Measurements from ENCODE around the gene RXFP3. TPM values are rescaled to one million over a fixed set of nuclear protein-coding genes. Genes with fewer than 3 reads are reported as not detected.
"Not testable (repeated sequence)": the region's sequence is repeated elsewhere in the genome, so short reads cannot be mapped to it uniquely, and the experiment has no call there.

Gene RXFP3
- total RNA-seq, 1 donor from 2014 or later, result not detected

DNA sequence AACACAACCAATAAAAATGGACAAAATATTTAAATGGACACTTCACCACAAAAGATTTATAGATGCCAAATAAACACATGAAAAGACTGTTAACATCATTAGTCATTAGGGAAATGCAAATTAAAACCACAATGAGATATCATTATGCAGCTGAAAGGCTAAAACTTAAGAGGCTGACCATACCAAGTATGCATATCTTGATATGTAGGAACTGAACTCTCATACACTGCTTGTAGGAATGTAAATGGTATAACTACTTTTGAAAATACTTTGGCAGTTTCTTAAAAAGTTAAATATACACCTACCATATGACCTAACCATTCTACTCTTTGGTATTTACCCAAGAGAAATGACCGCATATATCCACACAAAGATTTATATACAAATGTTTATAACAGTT, 30.8 kb upstream of the RXFP3 start:
- DNase-seq (ENCODE audit: low spot score, unreplicated experiment), result no peak
- Mint-ChIP-seq H3K9me3 (ENCODE audit: low read depth) (peaks cover 33% of the 10 kb centered on the region), H3K4me3 (ENCODE audit: low read depth) (no peak overlapping the region), H3K27ac (no peak overlapping the region), H3K4me1 (ENCODE audit: low read depth) (no peaks in the 10 kb centered on the region), H3K27me3 (no peaks in the 10 kb centered on the region), H3K36me3 (ENCODE audit: insufficient read depth) (peaks cover 4% of the 10 kb centered on the region)
- TF ChIP-seq, protein P1, sequence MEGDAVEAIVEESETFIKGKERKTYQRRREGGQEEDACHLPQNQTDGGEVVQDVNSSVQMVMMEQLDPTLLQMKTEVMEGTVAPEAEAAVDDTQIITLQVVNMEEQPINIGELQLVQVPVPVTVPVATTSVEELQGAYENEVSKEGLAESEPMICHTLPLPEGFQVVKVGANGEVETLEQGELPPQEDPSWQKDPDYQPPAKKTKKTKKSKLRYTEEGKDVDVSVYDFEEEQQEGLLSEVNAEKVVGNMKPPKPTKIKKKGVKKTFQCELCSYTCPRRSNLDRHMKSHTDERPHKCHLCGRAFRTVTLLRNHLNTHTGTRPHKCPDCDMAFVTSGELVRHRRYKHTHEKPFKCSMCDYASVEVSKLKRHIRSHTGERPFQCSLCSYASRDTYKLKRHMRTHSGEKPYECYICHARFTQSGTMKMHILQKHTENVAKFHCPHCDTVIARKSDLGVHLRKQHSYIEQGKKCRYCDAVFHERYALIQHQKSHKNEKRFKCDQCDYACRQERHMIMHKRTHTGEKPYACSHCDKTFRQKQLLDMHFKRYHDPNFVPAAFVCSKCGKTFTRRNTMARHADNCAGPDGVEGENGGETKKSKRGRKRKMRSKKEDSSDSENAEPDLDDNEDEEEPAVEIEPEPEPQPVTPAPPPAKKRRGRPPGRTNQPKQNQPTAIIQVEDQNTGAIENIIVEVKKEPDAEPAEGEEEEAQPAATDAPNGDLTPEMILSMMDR (IDR thresholded peaks at IDR 0.05; ENCODE audit: unreplicated experiment), result no peak

DNA sequence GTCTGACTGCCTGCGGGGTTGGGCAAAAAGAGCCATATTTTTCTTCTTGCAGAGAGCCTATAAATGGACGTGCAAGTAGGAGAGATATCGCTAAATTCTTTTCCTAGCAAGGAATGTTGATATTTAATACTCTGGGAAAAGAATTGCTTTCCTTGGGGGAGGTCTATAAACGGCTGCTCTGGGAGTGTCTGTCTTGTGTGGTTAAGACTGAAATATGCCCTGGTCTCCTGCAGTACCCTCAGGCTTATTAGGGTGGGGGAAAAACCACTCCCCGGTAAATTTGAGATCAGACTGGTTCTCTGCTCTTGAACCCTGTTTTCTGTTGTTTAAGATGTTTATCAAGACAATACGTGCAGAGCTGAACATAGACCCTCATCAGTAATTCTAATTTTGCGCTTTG, 29.9 kb upstream of the RXFP3 start:
- DNase-seq (ENCODE audit: low spot score, unreplicated experiment); H3K36me3 Mint-ChIP-seq (ENCODE audit: insufficient read depth): not testable (repeated sequence)
- peaks cover 33% of the 10 kb centered on the region for H3K9me3 Mint-ChIP-seq (ENCODE audit: low read depth)

GRCh38 chr5:33914844-33915243, 21.3 kb upstream of the RXFP3 start:
- H3K4me1 Mint-ChIP-seq (ENCODE audit: low read depth); H3K36me3 Mint-ChIP-seq (ENCODE audit: insufficient read depth); DNase-seq (ENCODE audit: low spot score, unreplicated experiment); H3K27me3 Mint-ChIP-seq; H3K4me3 Mint-ChIP-seq (ENCODE audit: low read depth); H3K27ac Mint-ChIP-seq: not testable (repeated sequence)
- H3K9me3 Mint-ChIP-seq (ENCODE audit: low read depth), result peaks cover 30% of the 10 kb centered on the region

More for the DNA sequence above, 29.9 kb upstream of the RXFP3 start:
- not testable (repeated sequence) for H3K27ac Mint-ChIP-seq; H3K4me3 Mint-ChIP-seq (ENCODE audit: low read depth); H3K27me3 Mint-ChIP-seq; H3K4me1 Mint-ChIP-seq (ENCODE audit: low read depth)

DNA sequence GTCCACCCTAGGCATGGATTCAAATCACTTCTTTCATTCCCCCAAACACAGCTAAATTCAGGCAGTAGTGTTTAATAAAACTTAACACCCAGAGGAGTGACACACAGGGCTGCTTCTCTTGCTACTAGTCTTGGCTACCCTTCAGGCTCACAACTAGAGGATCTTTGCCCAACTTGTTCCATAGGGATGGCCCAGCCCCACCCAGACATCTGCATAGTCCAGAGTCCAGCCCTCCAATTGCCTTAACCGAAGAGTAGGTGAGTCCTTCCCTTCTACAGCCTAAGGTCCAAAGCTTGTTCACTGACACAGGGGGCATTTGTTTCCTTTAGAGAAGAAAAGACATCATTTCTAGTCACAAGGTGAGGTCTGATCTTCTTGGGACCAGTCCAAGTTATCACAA, 15.2 kb upstream of the RXFP3 start:
- DNase-seq (ENCODE audit: low spot score, unreplicated experiment), result no peak
- no peaks in the 10 kb centered on the region for H3K27me3 Mint-ChIP-seq
- H3K27ac Mint-ChIP-seq, result no peak overlapping the region
- TF ChIP-seq, protein P1 (IDR thresholded peaks at IDR 0.05; ENCODE audit: unreplicated experiment), result no peak
- H3K9me3 Mint-ChIP-seq (ENCODE audit: low read depth), result peaks cover 19% of the 10 kb centered on the region
- H3K4me1 Mint-ChIP-seq (ENCODE audit: low read depth), result no peaks in the 10 kb centered on the region
- no peak overlapping the region for H3K4me3 Mint-ChIP-seq (ENCODE audit: low read depth)
- H3K36me3 Mint-ChIP-seq (ENCODE audit: insufficient read depth), result no peaks in the 10 kb centered on the region

DNA sequence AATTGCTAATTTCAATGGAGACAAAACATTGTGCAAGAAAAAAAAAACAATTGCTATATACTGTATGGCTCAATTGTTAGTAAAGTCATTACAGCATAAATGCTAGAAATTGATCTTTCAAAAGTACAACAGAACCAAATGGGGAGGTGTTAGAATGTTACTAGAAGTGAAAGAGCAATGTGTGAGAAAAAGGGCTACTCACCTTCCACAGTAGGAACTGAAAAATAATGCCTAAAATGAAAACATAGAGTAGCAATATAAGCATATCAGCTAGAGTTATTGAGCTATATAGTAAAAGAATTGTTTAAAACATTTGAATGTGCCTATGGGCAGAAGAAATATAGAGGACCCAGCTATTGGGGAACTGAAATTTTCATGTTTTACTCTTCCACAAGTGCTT, 10.9 kb upstream of the RXFP3 start:
- Mint-ChIP-seq H3K4me1 (ENCODE audit: low read depth) (peaks cover 9% of the 10 kb centered on the region), H3K9me3 (ENCODE audit: low read depth) (no peaks in the 10 kb centered on the region), H3K27ac (no peak overlapping the region), H3K27me3 (no peaks in the 10 kb centered on the region), H3K4me3 (ENCODE audit: low read depth) (no peak overlapping the region), H3K36me3 (ENCODE audit: insufficient read depth) (no peaks in the 10 kb centered on the region)
- no peak for DNase-seq (ENCODE audit: low spot score, unreplicated experiment)
- TF ChIP-seq, protein P1 (IDR thresholded peaks at IDR 0.05; ENCODE audit: unreplicated experiment), result no peak

DNA sequence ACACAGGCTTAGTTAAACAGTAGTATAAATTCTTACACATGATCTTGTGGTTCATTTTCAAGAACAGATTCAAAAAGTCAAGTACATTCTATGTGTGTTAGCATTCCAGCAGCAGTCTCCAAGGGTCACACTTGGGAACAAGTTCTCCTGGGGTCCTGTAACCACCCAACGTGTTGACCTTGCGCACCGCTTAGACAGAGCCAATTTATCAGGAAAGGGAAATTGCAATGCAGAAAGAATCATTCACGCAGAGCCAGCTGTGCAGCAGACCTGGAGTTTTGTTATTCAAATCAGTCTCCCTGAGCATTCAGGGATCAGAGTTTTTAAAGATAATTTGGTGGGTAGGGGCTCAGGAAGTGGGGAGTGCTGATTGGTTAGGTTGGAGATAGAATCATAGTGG, 8.5 kb upstream of the RXFP3 start:
- no peak for DNase-seq (ENCODE audit: low spot score, unreplicated experiment)
- Mint-ChIP-seq H3K4me3 (ENCODE audit: low read depth) (no peak overlapping the region), H3K4me1 (ENCODE audit: low read depth) (peaks cover 9% of the 10 kb centered on the region), H3K27ac (no peak overlapping the region), H3K9me3 (ENCODE audit: low read depth) (no peaks in the 10 kb centered on the region), H3K27me3 (no peaks in the 10 kb centered on the region), H3K36me3 (ENCODE audit: insufficient read depth) (no peaks in the 10 kb centered on the region)
- TF ChIP-seq, protein P1 (IDR thresholded peaks at IDR 0.05; ENCODE audit: unreplicated experiment), result no peak
